NB4 (cell line): Measurements from ENCODE around the gene NCLN.

Experiments
- MAX ChIP-seq: IDR thresholded peaks from 2 replicates; pipeline ENCODE4 v1.6.1; 2011; ENCODE audit warnings: low read depth, low read length
- POLR2A ChIP-seq: IDR thresholded peaks from 2 replicates; pipeline ENCODE4 v1.6.1; 2011; ENCODE audit warnings: mild to moderate bottlenecking; ENCODE audit not compliant: insufficient read length; ENCODE audit errors: extremely low read depth
- TF ChIP-seq, protein P1 (sequence below): IDR thresholded peaks from one replicate; pipeline ENCODE4 v1.5.1; 2012; ENCODE audit warnings: low read depth, low read length

DNA sequence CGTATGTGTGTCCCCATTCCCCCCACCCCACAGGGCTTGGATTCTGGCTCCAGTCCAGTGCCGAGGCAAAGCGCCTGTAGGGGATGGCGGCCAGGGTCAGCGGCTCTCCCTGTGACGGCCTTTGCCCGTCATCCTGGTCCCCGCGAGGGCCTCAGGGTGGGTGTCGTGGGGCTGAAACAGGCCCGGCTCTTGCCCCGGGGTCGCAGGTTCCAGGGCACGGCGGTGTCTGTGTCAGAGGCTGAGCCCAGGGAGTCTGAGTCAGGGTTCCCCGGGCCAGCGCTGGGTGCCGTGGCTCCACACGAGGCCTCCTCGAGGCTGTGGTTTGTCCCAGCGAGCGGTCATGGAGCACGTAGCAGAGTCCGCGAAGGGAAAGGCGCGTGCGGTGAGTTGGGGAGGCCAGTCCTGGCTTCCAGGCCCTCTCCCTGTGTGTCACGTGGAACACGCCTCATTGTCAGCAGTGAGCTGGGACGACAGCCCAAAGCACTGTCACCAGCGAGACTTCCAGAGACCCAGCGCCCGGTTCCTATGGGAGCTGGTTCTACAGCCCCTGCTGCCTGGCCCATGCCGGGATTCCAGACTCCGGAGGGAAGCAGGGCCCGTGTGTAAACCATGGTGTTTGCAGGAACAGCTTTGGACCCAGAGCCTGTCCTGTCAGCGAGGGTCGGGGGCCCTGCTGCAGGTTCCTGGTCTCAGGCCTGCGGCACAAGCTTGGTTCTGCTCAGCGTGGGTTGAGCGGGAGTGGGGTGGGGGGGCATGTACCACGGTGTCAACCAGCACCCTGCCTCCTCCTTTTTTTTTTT lies 13.4 kb downstream of the NCLN start:
- TF ChIP-seq, protein P1, sequence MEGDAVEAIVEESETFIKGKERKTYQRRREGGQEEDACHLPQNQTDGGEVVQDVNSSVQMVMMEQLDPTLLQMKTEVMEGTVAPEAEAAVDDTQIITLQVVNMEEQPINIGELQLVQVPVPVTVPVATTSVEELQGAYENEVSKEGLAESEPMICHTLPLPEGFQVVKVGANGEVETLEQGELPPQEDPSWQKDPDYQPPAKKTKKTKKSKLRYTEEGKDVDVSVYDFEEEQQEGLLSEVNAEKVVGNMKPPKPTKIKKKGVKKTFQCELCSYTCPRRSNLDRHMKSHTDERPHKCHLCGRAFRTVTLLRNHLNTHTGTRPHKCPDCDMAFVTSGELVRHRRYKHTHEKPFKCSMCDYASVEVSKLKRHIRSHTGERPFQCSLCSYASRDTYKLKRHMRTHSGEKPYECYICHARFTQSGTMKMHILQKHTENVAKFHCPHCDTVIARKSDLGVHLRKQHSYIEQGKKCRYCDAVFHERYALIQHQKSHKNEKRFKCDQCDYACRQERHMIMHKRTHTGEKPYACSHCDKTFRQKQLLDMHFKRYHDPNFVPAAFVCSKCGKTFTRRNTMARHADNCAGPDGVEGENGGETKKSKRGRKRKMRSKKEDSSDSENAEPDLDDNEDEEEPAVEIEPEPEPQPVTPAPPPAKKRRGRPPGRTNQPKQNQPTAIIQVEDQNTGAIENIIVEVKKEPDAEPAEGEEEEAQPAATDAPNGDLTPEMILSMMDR: no peak
- TF ChIP-seq POLR2A (no peak), MAX (no peak)
